NB4 (cell line): ENCODE results near the gene SOX8.
"Not testable (repeated sequence)": the region's sequence is repeated elsewhere in the genome, so short reads cannot be mapped to it uniquely, and the experiment has no call there.

Experiments used
- DNase-seq: peaks from one replicate; pipeline ENCODE4 v3.0.0; 2010; ENCODE audit warnings: low read depth
- H3K4me3 ChIP-seq: one replicate; pipeline ENCODE4 v1.5.1; 2011; ENCODE audit warnings: mild to moderate bottlenecking, low read depth, low read length, moderate library complexity
- CTCF ChIP-seq: IDR thresholded peaks from one replicate; pipeline ENCODE4 v1.5.1; 2012; ENCODE audit warnings: low read depth, low read length
- MYC ChIP-seq: IDR thresholded peaks from 2 replicates; pipeline ENCODE4 v1.6.1; 2011; ENCODE audit warnings: low read depth, low read length
- POLR2A ChIP-seq: IDR thresholded peaks from 2 replicates; pipeline ENCODE4 v1.6.1; 2011; ENCODE audit warnings: mild to moderate bottlenecking; ENCODE audit not compliant: insufficient read length; ENCODE audit errors: extremely low read depth
- TF ChIP-seq, protein P1 (sequence below): IDR thresholded peaks from 2 replicates; pipeline ENCODE4 v1.6.1; 2011; ENCODE audit warnings: low read depth, low read length

SOX8 gene

DNA sequence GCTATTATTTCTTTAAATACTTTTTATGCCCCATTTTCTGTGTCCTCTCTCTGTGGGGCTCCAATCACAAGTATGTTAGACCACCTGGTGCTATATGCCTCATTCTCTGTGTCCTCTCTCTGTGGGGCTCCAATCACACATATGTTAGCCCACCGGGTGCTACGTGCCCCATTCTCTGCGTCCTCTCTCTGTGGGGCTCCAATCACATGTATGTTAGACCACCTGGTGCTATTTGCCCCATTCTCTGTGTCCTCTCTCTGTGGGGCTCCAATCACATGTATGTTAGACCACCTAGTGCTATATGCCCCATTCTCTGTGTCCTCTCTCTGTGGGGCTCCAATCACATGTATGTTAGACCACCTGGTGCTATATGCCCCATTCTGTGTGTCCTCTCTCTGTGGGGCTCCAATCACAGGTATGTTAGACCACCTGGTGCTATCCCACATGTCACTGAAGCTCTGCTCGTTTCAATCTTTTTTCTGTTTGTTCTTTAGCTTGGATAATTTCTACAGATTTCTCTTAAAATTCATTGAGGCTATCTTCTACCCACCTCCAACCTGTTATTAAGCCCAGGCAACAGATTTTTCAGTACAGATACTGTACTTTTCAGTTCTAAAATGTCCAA, 39.0 kb upstream of the SOX8 start:
- H3K4me3 ChIP-seq = no peak overlapping the region
- TF ChIP-seq MYC (no peak), POLR2A (no peak), CTCF (no peak)
- TF ChIP-seq, protein P1, sequence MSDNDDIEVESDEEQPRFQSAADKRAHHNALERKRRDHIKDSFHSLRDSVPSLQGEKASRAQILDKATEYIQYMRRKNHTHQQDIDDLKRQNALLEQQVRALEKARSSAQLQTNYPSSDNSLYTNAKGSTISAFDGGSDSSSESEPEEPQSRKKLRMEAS = no peak
- no peak for DNase-seq

GRCh38 chr16:943971-944370, 37.6 kb upstream of the SOX8 start:
- TF ChIP-seq, protein P1 = no peak
- no peak for TF ChIP-seq MYC
- H3K4me3 ChIP-seq = no peak overlapping the region
- no peak for DNase-seq

- no peak for DNase-seq
- H3K4me3 ChIP-seq = no peak overlapping the region
- no peak for TF ChIP-seq CTCF
- TF ChIP-seq MYC = no peak
- TF ChIP-seq, protein P1 = no peak
- TF ChIP-seq POLR2A = no peak
Measured at GRCh38 chr16:945271-946047, 36.1 kb upstream of the SOX8 start.

- TF ChIP-seq MYC = no peak
- DNase-seq = no peak
Measured at GRCh38 chr16:946048-946395, 35.5 kb upstream of the SOX8 start.

GRCh38 chr16:947255-947921, 34.2 kb upstream of the SOX8 start:
- TF ChIP-seq CTCF (no peak), MYC (no peak)
- no peak overlapping the region for H3K4me3 ChIP-seq
- no peak for DNase-seq

More at GRCh38 chr16:946048-946395, 35.5 kb upstream of the SOX8 start:
- no peak overlapping the region for H3K4me3 ChIP-seq

- not testable (repeated sequence) for H3K4me3 ChIP-seq, DNase-seq
Measured at GRCh38 chr16:947922-948303, 33.7 kb upstream of the SOX8 start.

DNA sequence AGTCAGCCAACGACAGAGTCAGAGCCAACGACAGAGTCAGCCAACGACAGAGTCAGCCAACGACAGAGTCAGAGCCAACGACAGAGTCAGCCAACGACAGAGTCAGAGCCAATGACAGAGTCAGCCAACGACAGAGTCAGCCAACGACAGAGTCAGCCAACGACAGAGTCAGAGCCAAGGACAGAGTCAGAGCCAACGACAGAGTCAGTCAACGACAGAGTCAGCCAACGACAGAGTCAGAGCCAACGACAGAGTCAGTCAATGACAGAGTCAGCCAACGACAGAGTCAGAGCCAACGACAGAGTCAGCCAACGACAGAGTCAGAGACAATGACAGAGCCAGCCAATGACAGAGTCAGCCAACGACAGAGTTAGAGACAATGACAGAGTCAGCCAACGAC, 32.8 kb upstream of the SOX8 start:
- not testable (repeated sequence) for DNase-seq, H3K4me3 ChIP-seq

- not testable (repeated sequence) for H3K4me3 ChIP-seq, DNase-seq
Measured at GRCh38 chr16:950733-951573, 30.6 kb upstream of the SOX8 start.
